HG02623 (cell line): Measurements from ENCODE around the gene ZNF513.

Experiments
- ATAC-seq: cut with Tn5 transposase; IDR thresholded peaks from one replicate; pipeline ENCODE4 v1.9.1; 2021; ENCODE audit warnings: moderate library complexity; ENCODE audit not compliant: unreplicated experiment

The ZNF513 gene

DNA sequence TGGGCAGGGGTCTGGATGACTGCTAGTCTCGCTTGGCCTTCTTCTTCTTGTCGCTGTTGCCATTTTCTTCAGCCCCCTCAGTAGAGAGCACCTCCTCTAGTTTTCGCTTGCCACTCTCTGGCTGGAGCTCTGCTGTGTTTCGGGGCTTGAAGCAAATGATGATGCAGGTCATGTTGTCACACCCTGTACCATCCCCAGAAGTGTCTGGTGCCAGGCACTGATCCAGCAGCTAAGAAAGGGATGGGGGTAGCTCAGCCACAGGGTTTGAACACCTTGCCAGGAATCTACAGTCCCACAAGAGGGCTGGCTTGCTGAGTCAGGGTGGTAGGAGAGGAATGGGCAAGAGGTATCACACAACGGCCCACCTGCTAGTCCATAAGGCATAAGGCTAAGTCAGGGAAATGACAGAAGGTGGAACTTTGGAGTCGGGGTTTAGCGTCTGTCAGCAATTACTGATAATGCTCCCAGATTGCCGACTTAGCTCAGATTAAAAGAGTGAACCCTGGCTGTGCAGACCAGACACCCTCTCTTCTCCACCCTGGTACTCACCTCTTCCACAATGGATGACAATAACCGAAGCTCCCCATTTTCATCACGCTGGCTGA is 1.1 kb upstream of the ZNF513 start:
- ATAC-seq, result no peak

DNA sequence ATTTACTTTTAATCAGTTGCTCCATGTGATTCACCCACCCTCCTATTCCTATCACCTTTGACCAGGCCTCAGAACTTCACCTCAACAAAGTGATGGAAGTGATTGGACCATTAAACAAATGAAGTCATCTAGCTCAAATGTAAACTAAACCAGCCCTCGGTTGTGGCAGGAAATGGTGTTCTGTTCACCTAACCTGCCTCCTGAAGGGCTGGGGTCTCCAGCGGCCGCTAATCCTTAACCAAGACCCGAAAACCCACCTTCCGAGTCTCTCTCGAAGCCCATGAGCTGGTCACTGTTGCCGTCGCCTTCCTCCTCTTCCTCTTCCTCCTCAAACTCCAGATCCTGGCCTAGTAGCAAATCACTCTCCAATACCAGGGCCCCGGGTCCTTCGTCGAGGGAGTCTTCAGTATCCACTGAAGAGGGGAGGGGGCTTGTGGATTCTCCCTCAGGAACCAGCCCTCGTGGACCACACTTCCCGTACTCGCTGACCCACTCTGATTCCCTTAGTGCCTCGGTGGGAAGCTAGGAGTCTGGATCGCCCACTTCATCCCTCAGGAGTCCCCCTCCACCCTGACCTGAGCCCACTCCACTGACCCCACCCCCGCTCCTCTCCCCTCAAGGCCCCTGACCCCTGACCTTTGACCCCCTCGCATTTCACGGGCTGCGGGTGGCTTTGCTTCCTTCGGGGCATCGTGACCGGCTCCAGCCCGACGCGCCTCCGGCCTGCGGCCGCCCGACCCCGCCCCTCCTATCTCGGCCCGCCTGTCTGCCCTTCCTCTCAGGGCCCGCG is 503 bp downstream of the ZNF513 start:
- no peak for ATAC-seq

- ATAC-seq, result no peak
These were observed 1.1 kb downstream of the ZNF513 start for GRCh38 chr2:27379383-27379835.

- no peak for ATAC-seq
These were observed 1.7 kb downstream of the ZNF513 start for GRCh38 chr2:27378809-27379290.

- no peak for ATAC-seq
These were observed 2.3 kb downstream of the ZNF513 start for GRCh38 chr2:27378096-27378808.

GRCh38 chr2:27377618-27378095 is 2.9 kb downstream of the ZNF513 start:
- no peak for ATAC-seq

DNA sequence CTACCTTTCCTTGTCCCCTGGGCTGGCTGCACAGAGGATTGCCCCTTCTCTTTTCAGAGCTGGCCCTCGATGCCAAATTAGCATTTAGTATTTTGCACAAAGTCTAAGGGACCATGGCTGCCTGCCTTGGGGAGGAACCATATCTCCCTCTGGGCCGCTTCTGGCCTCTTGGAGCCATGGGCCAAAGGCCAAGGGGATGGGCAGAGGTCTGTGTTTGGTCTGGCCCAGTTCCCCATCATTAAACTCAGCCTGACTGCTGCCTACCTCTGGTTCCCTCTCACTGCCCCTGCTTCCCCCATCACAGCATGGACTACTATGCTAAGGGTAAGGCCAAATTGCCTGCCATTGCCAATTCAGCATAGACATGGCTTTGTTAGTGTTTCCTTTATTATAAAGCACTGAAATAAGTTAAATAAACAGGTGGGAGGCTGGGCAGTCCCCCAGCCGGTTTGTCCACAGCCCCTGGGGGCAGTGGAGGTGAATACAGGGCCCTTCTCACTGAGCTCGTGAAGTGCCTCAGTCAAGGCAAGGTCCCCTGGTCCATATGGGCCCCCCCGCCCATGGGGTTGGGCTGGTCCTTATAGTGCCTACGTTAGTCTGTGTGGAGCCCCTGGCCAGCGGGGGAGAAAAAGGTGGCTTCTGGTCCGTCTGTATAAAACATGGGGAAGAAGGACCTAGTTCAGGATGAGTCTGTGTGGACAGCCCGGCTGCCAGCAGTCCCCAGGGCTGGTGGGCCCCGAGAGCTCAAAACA is 3.5 kb downstream of the ZNF513 start:
- no peak for ATAC-seq

DNA sequence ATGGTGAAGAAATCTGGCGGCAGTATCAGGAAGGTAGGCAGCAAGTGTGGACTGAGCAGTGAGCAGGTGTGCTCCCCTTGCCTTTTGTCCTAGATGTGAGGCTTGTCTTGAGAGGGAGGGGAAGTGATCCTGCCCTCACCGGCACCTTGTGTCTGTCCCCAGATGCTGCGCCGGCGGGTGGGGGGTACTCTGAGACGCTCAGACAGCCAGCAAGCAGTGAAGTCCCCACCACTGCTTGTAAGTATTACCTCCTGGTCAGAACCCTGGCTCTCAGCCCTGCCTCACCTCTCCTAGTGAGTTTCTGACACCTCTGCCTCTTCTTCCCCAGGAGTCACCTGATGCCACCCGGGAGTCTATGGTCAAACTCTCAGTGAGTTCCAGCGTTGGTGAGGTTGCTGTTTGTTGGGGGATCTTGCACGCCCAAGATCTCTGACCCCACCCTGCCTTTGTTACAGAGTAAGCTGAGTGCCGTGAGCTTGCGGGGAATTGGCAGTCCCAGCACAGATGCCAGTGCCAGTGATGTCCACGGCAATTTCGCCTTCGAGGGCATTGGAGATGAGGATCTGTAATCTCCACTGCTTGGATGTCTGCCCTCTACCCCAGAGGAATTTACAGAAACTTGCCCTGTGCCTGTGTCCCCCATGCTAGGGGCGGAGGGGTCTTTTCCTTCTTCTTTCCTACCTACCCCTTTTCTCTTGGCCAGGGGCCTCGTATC is 4.2 kb downstream of the ZNF513 start:
- no peak for ATAC-seq

DNA sequence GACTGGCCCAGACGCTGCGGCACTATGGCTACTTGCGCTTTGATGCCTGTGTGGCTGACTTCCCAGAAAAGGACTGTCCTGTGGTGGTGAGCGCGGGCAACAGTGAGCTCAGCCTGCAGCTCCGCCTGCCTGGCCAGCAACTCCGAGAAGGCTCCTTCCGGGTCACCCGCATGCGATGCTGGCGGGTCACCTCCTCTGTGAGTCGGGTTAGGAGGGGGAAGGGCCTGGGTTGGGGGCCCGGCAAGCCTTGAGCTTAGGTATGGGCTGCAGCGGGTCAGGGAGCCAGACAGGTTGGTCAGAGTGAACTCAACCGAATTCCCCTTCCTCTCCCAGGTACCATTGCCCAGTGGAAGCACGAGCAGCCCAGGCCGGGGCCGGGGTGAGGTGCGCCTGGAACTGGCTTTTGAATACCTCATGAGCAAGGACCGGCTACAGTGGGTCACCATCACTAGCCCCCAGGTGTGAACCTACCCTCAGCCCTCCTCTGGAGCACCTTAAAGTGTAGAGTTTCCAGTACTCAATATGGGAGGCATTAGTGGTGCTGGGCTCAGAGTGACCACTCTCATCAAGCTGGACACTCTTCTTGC is 4.9 kb downstream of the ZNF513 start:
- no peak for ATAC-seq

DNA sequence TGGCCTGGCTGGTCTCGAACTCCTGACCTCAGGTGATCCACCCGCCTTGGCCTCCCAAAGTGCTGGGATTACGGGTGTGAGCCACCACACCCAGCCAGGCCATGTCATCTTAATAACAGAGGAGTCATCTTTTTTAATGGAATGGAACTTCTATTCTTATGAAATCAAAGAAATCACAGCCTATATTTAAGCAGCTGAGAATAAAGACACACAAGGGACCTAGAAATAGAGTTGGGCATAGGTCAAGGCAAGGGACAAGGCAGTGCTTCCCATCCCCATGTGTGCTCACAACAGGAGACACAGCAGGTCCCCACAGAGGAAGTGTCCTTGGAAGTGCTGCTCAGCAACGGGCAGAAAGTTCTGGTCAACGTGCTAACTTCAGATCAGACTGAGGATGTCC is 7.0 kb downstream of the ZNF513 start:
- no peak for ATAC-seq

GRCh38 chr2:27372937-27373336 is 7.6 kb downstream of the ZNF513 start:
- ATAC-seq, result no peak

- peak; percentile 21 for ATAC-seq
These were observed 9.5 kb downstream of the ZNF513 start for GRCh38 chr2:27370816-27371620.

GRCh38 chr2:27370026-27370815 is 10.3 kb downstream of the ZNF513 start, which contains the start of the genes EIF2B4 and SNX17:
TSS of gene EIF2B4 (minus strand) at chr2:27370338. CDS start at chr2:27370314, 24 bp downstream.
TSS of gene SNX17 (plus strand) at chr2:27370616. CDS start at chr2:27370744, 128 bp downstream.
- peak; percentile 84 for ATAC-seq

DNA sequence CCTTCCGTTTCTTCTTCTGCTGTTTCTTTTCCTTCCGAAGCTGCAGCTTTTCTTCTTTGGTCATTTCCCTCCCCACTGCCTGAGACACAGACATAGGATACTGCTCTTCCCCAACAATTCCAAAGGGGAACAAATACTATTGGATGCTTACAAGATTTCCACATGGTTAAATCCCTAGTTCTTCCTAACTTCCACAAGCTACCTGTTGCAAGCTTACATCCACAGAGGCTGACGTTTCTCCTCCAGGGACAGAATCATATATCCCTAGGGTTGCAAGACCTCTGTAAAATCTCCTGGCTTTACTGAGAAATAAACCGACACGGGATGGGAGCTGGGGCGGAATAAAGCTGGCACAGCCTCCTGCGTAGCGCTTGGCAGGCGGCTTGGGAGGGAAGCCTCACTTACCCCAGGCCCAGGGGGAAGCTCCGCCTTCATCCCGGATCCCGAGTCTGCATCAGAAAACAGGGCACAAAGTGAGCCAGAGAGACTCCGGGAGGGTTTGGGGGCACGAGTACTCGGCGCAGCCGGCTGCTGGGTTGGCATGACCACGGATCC is 11.0 kb downstream of the ZNF513 start:
- peak; percentile 2 for ATAC-seq

GRCh38 chr2:27363933-27364332 is 16.6 kb downstream of the ZNF513 start:
- no peak for ATAC-seq

- ATAC-seq, result no peak
These were observed 17.7 kb downstream of the ZNF513 start for GRCh38 chr2:27362678-27363420.
